IPS-NIHi7 (cell line): Measurements from ENCODE around the gene NATD1.

Experiments
- DNase-seq: peaks from one replicate; pipeline ENCODE4 v3.0.0; 2012; ENCODE audit warnings: mixed read lengths; ENCODE audit errors: extremely low spot score

NATD1 gene, protein sequence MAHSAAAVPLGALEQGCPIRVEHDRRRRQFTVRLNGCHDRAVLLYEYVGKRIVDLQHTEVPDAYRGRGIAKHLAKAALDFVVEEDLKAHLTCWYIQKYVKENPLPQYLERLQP

DNA sequence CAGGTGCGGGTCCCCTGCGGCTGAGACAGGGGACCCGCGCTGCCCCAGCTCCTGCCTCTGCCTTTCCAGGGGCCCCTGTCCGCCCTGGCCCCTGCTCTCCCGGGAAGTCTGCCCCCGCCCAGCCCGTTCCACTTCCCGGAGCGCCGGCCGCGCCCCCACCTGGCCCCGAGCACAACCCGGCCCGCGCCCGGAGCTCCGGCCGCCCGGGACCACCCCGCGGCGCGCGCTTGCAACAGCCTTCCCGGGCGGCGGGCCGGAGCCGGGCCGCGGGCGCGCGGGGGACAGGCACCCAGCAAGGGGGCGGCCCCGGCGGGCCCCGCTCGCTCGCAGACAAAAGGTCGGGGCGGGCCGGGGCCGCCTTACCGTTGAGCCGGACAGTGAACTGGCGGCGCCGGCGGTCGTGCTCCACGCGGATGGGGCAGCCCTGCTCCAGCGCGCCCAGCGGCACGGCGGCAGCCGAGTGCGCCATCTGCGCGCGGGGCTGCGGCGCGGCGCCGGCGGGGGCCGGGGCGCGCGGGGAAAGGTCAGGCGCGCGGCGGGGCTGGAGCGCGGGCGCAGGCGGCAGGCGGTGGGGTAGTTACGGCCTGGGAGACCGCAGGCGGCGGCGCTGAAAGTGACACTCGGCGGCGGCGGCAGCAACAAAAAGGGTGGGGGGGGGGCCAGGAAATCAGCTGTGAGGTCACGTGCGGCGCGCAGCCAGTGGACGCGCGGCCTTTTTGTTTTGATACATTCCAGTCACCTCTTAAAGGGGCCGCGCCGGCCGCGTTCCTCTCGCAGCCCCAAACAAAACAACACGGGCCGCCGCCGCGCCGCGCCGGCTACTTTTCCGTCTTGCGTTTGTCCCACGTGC is at the start of gene NATD1:
NATD1 (minus strand) TSS at position 615 of the 850 bp plus-strand sequence; CDS start at position 469, 146 bp downstream.
- DNase-seq = peak; percentile 88

DNA sequence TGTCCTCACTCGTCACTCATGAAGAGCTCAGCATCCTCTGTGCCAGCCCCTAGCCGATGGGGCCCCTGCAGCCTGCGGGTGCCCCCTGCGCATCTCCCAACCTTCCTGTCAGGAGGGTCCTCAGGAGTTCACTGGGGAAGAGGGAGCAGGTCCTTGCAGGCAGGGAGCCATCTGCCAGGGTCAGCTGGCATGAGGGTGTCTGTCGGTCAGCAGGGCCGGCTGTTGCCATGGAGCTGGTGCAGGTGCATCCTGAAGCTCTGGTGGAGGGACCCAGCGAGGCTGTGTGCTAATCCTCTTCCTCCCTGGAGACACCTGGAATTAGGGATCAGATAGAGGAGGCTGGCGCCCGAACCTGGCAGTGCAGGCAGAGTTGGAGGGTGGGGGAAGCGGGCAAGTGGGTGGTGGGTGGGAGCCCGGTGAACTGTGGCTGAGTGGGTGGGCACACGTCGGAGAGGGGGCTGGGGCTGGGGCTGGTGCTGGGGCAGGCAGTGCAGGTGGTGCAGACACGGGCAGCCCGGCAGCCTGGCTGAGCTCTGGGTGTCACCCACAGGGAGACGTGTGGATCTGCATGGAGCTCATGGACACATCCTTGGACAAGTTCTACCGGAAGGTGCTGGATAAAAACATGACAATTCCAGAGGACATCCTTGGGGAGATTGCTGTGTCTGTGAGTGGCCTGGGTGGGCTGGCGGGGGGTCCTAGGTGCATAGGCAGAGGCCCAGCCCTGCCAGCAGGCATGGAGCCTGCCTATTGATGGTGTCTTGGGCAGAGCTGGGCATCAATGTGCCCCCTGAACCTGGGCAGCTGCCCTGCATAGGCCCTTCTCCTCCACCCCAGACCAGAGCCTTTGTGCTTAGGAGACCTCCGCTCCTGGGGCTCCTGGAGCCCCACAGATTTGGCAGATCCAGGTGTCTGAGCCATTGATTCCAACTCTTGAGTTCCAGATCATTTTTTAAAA is 48.7 kb upstream of the NATD1 start:
- DNase-seq = no peak

DNA sequence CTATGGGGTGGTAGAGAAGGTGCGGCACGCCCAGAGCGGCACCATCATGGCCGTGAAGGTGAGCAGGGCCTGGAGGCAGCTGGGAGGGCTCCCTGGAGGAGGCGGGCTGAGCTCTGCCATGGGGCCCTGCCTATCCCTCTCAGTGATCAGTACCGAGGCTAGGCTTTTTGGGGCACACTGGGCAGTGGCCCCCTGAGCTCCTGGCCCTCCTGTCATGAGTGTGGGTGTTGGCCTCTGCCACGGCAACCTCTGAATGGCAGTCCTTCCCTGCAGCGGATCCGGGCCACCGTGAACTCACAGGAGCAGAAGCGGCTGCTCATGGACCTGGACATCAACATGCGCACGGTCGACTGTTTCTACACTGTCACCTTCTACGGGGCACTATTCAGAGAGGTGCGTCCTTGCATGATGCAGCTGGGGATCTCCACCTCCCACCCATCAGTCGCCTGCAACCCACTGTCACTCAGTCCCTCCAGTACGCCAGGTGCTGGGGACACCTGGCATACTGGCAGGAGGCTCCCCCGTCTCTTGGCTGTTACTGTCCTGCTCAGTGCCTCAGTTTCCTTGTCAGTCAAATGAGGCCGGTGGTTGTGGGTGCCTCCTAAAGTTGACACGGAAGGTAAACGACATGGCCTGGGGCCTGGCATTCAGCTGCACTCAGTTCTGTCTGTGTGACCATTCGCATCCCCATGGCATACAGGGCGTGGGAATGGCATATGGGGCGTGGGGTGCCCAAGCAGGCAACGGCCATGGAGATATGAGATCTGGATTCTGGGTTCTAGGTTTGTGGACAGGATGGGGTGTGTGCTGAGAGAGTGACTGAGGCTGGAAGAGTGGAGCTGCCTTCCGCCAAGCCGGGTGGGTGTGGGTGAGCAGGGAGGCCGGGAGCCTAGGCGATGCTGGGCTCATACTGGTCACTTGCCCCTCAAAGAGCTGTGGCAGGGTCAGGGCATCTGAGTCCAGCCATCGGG is 47.7 kb upstream of the NATD1 start:
- no peak for DNase-seq

DNA sequence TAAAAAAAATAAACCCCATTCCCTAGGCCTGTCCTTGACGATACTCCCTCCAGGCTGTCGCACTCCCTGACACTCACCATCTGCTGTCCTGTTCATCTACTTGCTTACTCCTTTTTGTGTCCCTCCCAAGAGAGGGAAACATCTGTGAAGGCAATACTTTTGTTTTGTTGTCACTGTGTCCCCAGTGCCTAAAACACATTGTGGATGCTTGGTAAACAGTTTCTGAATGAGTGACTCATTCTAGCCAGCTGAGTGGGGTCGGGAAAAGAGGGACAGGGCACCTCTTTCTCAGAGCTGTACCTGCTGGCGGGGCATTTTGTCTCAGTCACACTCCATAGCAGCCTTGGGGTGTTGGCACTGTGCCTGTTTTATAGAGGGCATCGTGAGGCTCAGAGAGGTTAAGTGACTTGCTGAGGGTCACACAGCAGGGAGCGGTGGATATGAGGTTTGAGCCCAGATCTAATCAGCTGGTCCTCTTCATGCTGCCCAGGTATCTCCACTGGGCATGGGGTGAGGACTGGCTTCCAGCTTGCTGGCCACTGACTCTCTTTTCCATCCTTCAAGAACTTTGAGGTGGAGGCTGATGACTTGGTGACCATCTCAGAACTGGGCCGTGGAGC is 46.9 kb upstream of the NATD1 start:
- no peak for DNase-seq

DNA sequence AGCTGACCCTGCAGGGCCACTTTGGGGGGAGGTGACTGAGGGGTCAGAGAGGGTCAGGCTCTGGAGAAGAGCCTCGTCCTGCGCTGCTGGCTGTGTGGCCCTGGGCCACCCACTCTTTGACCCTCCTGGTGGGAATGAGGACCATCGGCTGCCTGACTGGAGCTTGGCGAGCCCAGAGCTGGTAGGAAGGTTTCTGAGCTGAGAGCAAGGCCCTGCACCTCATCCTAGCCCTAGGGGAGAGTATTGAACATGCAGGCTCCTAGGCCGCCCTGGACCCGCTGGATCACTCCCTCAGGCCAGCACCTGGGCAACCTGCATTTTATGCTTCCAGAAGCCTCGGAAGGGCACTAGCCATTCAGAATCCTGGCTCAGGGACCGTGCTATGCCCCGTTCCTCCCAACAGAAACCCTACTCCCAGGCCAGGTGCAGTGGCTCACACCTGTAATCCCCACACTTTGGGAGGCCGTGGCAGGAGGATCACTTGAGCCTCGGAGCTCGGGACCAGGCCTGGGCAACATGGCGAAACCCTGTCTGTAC is 45.8 kb upstream of the NATD1 start:
- no peak for DNase-seq

DNA sequence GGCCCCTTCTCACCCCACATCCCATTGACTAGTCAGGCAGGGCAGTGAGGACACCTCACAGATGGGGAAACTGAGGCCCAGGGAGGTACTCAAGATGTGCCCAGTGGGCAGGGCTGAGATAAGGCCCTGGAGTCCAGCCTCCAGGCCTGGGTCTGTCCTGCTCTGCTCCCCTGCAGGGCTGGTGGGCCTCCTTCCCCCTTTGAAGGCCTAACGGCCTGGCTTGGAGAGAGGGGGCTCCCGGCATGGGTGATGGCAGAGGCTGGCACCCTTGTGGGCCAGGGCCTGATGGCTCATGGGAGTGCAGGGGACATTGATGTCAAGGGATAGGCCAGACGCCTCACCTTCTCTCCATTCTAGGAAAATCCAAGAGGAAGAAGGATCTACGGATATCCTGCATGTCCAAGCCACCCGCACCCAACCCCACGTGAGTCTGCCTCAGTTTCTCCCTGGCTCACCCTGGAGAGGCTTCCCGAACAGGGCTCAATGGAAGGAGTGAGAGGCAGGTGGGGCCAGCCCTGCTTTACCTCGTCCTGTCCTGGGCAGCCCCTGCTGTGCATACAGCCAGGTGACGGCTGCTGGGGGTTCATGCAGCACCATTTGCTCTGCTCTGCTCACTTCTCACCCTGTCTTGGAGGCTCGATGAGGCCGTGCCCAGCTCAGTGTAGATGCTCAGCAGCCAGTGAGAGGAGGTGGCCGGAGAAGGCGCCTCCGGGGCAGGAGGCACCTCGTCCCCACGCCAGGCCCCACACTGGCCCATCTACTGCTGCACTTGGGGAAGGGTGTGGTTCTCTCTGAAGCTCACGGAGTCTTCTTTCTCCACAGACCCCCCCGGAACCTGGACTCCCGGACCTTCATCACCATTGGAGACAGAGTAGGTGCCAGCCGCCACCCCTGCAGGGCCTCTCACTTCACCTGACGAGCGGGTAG is 45.1 kb upstream of the NATD1 start:
- no peak for DNase-seq

DNA sequence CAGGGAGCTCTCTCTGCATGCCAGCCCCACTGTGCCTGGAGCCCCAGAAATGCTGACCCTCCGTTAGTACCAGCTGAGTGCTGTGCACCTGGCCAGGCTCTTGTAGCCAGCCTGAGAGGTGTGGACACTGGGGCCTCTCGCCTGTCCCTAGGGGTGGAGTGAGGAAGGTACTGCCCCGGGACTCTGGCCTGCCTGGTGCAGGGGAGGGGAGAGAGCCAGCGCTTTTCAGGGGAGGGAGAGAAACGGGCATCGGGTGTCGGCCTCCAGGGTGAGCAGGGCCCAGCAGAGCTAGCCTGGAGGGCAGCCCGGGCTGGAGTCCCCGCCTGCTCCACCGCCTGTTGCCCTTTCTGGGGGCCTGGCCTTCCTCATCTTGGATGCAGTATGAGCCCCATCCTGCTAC is 44.4 kb upstream of the NATD1 start:
- DNase-seq = no peak

DNA sequence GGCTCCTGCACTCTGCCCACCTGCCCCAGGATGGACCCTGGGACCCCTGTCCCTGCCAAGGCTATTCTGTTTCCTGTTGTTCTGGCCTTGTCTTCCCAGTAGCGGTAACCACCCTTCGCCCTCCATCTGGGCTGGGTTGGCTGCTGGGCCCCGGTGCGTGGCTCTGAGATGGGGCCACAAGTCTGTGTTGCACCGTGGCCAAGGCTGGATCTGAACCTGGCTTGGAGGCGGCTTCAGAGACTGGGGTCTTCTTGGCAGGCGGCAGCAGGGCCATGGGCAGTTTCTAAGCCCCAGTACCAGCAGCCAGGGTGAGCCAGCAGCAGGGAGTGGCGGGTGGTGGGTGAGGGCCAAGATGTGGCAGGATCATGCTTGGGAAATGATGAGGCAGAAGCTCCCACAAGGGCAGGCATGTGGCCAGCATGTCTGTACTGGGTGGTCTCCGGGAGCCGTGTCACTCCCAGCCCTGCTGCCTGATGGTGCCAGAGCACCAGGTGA is 43.9 kb upstream of the NATD1 start:
- no peak for DNase-seq

DNA sequence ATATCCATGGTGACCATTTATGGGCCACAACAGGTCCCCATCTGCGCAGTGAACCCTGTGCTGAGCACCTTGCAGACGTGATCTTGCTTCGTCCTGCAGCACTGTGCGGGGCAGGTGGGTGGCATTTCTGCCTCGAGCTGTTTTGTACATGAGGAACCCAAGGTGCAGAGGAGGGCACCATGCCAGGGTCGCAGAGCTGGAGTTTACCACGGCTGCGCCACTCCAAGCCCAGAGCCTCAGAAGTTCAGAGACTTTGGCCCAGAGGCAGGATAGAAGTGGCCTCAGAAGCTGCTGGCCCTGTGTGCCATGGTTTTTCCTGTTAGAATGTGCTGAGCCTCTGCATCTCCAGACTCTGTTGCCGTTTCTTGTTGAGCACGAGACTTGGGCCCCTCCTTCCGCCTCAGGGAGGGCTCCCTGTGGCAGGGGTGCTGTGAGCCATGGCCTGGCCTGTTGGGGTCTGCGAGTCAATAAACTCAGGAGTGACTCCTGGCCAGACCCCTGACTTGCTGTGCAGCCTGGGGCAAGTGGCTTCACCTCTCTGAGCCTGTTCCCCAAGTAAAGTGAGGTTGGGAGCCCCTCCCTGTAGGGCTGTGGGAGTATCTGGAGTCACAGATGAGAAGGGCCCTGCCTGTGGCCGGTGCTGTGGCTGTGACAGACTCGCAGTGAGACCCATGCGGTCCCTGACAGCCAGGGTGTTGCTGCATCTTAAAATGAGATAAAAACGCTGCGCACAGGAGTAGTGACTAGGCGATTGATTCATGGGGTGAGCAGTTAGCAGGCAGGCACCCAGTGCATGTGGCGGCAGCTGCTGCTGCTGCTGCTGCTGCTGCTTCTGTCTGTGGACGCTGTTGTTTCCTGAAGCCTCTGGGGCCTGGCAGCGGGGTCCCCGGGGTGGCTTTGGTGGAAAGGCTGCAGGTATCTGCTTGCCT is 43.2 kb upstream of the NATD1 start:
- no peak for DNase-seq

DNA sequence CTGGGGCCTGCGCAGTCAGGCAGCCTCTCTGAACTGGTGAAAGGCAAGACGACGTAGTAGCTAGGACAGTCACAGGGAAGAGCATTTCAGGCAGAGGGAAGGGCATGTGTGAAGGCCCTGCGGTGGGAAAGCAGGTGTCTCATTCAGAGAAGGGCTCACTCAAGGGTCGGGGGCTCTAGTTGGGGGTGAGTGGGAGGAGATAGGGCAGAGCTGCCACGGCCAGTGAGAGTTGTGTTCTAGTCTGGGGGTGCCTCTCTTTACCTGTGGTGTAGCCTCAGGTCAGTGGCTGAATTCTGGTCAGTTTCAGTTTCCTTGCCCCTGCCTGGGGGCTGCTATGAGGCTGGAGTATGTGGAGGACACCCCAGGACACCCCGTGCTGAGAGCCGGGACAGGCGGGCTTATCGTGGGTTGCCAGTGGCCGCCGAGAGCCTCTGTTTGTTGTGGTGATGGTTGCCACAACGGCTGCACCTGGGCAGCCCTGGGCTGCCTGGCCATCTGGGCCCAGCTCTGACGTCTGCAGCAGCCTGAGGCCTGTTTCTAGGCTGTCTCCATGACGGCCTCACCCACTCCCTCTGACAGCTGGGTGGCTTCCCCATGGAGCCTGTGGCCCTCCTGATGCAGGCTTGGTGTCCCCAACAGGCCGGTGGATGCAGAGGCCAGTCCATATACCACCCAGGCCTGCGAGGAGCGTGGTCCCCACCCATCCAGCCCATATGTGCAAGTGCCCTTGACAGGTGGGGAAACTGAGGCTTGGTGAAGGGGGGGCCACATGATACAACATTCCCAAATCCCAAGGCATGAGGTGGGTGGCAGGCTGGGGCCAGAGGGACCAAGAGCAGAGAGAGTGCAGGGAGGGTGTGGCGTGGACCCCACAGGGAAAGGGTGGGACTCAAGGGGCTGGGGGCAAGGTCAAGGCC is 42.1 kb upstream of the NATD1 start:
- DNase-seq = no peak

DNA sequence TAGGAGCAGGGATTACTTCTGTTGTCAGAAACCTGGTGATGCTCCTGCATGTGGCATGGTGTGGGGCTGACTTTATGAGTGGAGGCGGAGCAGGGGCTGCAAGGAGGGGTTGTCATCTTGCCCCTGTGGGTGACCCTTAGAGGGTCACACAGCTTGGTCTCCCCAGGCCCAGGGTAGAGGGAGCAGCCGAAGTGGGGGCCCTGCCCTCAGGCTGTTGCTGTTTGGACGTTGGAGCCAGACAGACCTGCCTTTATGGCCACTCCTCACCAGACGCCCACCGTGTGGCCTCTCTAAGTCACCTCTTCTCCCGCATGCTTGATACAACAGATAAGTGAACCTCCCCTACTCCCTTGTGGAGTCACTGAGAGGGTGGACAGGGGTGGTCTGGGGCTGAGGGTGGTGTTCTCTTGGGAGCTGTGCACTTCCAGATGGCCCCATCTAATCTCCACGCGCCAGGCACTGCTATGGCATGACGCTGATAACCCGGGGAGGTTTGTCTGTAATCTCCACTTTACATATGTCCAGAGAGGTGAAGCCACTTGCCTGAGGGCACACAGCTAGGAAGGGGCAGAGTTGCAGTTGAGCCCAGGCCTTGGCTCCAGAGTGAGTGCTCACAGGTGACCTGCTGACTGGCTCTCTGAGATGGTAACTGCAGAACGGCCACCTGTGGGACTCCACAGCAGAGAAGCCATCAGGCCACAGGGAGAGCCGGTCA is 41.3 kb upstream of the NATD1 start:
- DNase-seq = no peak

DNA sequence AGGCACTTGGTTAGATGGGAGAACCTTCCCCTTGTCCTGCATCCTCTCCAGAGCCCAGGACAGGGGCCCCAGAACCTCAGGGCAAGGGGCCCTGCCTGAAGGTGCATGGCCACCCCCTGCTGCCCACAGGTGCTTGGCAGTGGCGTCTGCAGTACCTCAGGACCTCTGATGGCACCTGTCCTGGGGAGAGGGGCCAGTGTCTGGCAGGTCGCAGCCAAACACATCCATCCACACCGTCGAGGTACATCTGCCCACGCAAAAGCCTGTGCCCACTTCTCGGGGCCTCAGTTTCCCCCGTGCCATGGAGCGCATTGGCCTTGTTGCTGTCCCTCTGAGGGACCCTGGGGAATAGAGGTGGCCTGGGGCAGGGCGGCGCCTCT is 40.6 kb upstream of the NATD1 start:
- no peak for DNase-seq

DNA sequence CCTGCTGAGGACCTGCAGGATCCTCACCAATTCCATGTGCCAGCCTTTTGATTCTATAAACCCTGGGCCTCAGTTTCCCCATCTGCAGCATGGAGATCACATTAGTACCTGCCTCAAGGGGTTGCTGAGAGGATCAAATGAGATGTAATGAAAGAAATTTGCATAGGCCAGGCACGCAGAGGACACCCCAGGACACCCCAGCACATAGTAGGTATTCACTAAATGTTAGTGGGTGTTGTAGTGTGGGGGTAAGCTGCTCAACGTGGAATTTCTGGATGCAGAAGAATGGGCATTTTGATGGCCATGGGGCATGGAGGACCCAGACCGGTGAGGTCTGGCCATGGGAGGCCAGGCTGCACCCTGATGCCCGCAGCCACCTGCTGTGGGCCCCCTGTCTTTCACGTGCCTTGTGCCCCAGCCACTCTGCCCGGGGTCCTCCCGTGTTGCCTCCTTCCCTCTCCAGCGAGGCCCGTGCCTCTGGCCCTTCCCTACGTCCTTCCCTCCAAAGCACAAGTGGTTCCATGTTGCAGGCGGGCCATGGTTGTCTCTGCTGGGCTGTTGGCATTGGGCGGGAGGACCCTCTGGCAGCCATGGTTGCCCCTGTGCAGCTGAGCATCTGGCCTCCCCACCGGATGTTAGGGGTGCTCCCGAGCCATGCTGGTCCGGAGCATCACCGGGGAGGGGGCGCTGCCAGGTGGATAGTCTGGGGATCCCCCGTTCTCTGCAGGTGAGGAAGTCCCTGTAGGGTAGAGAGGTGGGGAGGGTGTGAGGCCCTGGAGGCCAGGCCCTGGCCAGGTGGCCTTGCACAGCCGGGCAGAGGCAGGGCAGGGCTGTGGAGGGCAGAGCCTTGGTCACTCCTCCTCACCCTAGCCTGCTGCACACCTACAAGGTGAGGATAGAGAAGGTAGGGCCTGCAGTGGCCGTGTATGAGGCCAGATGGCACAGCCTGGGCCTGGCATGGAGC is 39.9 kb upstream of the NATD1 start:
- DNase-seq = no peak

DNA sequence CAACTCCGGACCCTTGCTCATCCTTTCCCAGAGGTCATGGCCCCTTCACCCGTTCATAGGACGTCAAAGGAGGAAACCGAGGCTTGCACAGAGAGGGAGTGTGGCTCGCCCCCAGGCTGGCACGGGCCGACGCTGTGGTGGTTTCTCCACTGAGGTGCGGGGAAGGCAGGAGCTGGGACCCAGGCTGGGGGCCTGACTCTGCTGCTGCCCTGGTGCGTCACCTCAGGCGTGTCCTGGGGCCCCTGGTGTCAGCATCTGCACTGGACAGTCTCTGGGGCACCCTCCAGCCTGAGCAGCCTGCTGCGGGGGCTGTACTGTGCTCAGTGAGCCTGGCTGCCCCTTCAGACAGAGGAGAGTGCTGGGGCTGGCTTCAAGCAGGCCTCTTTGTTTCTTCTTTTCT is 38.7 kb upstream of the NATD1 start:
- DNase-seq = no peak

DNA sequence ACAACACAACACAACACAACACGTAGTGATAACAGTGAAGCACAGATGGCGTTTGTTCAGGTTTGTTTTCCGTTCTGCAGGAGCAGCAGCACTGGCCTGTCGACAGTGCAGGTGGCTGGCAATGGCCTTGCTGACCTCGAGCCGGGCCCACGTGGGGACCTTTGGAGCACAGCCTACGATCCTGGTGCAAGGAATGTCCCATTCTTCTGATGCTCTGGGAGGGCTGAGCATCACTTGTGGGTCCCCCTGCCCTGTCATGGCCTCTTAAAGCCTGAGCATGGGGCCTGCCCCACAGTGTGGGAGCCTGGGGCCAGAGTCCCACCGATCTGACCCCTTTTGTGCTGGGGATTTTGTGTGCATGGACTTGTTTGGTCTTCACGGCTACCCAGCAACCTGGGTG is 38.1 kb upstream of the NATD1 start:
- no peak for DNase-seq
